ENCODE results near the gene YPEL5. TPM values are rescaled to one million over a fixed set of nuclear protein-coding genes. Genes with fewer than 3 reads are reported as not detected.

Gene YPEL5
- total RNA-seq, 4 donors from 2014 or later = 39.8 to 75.1 (median 59.0) TPM

DNA sequence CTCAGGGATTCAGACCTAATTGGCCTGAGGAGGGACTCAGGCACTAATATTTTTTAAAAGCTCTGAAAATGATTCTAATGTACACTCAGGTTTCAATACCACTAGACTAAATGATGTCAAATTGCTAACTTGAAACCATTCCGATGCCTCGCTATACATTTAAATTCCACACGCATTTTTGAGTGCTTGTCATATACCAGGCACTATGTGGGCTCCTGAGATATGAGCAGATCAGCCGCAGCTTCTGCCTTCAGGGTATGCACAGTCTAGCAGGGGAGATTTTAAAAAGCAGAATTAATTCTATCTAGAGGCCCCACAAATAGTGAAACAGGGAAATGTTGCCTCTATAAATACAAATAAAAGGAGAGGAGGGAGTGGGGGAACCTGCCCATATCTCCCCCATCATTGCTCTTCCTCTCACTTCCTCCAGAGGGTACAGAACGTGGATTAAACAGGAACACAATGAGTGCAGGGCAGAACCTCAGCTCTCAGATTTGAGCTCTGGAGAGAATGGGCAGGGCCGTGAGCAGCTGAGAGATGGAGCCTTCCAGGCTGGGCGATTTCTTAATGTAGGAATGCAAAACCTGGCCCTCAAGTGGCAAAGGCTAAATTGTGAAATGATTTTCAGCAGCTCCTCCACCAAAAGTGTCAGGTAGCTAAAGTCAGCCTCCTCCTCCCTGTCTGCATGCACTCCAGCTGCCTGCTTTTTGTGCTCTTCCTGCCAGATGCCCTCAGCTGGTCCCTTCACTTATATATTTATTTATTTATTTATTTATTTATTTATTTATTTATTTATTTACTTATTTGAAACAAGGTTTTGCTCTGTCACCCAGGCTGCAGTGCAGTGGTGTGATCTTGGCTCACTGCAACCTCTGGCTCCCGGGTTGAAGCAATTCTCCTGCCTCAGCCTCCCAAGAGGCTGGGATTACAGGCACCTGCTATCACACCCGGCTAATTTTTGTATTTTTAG is 59.9 kb downstream of the YPEL5 start:
- no peak overlapping the region for H3K4me3 ChIP-seq
- DNase-seq = no peak
- TF ChIP-seq, protein P1, sequence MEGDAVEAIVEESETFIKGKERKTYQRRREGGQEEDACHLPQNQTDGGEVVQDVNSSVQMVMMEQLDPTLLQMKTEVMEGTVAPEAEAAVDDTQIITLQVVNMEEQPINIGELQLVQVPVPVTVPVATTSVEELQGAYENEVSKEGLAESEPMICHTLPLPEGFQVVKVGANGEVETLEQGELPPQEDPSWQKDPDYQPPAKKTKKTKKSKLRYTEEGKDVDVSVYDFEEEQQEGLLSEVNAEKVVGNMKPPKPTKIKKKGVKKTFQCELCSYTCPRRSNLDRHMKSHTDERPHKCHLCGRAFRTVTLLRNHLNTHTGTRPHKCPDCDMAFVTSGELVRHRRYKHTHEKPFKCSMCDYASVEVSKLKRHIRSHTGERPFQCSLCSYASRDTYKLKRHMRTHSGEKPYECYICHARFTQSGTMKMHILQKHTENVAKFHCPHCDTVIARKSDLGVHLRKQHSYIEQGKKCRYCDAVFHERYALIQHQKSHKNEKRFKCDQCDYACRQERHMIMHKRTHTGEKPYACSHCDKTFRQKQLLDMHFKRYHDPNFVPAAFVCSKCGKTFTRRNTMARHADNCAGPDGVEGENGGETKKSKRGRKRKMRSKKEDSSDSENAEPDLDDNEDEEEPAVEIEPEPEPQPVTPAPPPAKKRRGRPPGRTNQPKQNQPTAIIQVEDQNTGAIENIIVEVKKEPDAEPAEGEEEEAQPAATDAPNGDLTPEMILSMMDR (IDR thresholded peaks at IDR 0.05) = no peak
- no peak for TF ChIP-seq POLR2A (IDR thresholded peaks at IDR 0.05)
- H3K27me3 ChIP-seq = no peaks in the 10 kb centered on the region
- H3K27ac ChIP-seq = no peak overlapping the region
- no peaks in the 10 kb centered on the region for H3K36me3 ChIP-seq
- no peaks in the 10 kb centered on the region for H3K9me3 ChIP-seq
- no peaks in the 10 kb centered on the region for H3K4me1 ChIP-seq

DNA sequence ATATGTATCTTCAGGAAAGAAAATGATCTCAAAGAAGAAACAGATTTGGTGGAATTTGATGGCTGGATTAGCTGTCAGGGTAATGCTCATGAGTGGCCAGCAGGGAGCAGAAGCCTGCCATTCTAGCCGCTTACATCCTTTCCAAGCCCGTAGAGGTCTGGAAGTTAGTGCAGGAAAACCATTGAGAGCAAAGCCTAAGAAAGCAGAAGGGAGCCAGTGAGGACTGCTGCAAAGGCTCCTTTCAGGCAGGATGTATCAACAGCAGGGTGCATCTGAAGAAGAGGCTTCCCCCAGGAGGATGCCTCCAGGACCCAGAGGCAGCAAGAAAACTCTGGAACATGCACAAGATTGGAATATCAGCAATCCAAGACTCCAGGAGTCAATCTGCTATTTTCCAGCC is 61.6 kb downstream of the YPEL5 start:
- H3K27ac ChIP-seq = no peak overlapping the region
- H3K4me3 ChIP-seq = no peak overlapping the region
- H3K27me3 ChIP-seq = no peaks in the 10 kb centered on the region
- no peaks in the 10 kb centered on the region for H3K4me1 ChIP-seq
- DNase-seq = peak in 2 of 3 donors; percentile 61 to 83
- H3K36me3 ChIP-seq = no peaks in the 10 kb centered on the region
- no peaks in the 10 kb centered on the region for H3K9me3 ChIP-seq
- TF ChIP-seq POLR2A (IDR thresholded peaks at IDR 0.05) = no peak
- TF ChIP-seq, protein P1 (IDR thresholded peaks at IDR 0.05) = peak; percentile 85 to 96 (median 93)

- no peaks in the 10 kb centered on the region for H3K9me3 ChIP-seq
- no peaks in the 10 kb centered on the region for H3K27me3 ChIP-seq
- no peak for TF ChIP-seq POLR2A (IDR thresholded peaks at IDR 0.05)
- TF ChIP-seq, protein P1 (IDR thresholded peaks at IDR 0.05) = no peak
- no peaks in the 10 kb centered on the region for H3K36me3 ChIP-seq
- no peak overlapping the region for H3K27ac ChIP-seq
- H3K4me1 ChIP-seq = no peaks in the 10 kb centered on the region
- DNase-seq = no peak
- no peak overlapping the region for H3K4me3 ChIP-seq
Observed at GRCh38 chr2:30209227-30209626, 62.4 kb downstream of the YPEL5 start.

Small RNA genes lying within 50 kb of the gene (small RNA-seq; reads per million reads assigned to genes)
- 0 reads per million in 2 donors for gene SNORA10B

Other genes starting within 250 kb of the YPEL5 start
- gene ALK, start 225.4 kb upstream of the YPEL5 start, total RNA-seq = 1 to 10 TPM in 2 of 4 donors, under 1 TPM in 1, not detected in 1; 0.88 to 1.3 (median 1.3) TPM
- gene LBH, start 84.5 kb downstream of the YPEL5 start, total RNA-seq = 10 to 100 TPM; 10.9 to 44.6 (median 14.8) TPM